Fibroblast of skin of scalp (primary cell): ENCODE data around the gene FKBP1A.
"Not testable (repeated sequence)": the region's sequence is repeated elsewhere in the genome, so short reads cannot be mapped to it uniquely, and the experiment has no call there.

ENCODE experiments used
- DNase-seq: peaks from one replicate; pipeline ENCODE4 v3.0.0-alpha.2; 2013

Gene FKBP1A

GRCh38 chr20:1362484-1362883, 30.4 kb downstream of the FKBP1A start:
- DNase-seq: no peak

GRCh38 chr20:1360094-1360846, 32.6 kb downstream of the FKBP1A start:
- DNase-seq: no peak

- DNase-seq: no peak
Observed at GRCh38 chr20:1357921-1358671, 34.8 kb downstream of the FKBP1A start.

- DNase-seq: no peak
Observed at GRCh38 chr20:1353956-1354355, 38.9 kb downstream of the FKBP1A start.

GRCh38 chr20:1346315-1346969, 46.4 kb downstream of the FKBP1A start:
- DNase-seq: no peak

- DNase-seq: no peak
Observed at GRCh38 chr20:1345756-1346093, 47.1 kb downstream of the FKBP1A start.

- DNase-seq: no peak
Observed at GRCh38 chr20:1345030-1345755, 47.7 kb downstream of the FKBP1A start.

- DNase-seq: not testable (repeated sequence)
Observed at GRCh38 chr20:1343446-1344124, 49.3 kb downstream of the FKBP1A start.

- peak; percentile 33 for DNase-seq
Observed at GRCh38 chr20:1341561-1342265, 51.1 kb downstream of the FKBP1A start.

- DNase-seq: peak; percentile 30
Observed at GRCh38 chr20:1338801-1339200, 54.1 kb downstream of the FKBP1A start.

- DNase-seq: no peak
Observed at GRCh38 chr20:1338096-1338495, 54.8 kb downstream of the FKBP1A start.

- DNase-seq: no peak
Observed at GRCh38 chr20:1337441-1337840, 55.4 kb downstream of the FKBP1A start.

GRCh38 chr20:1336699-1337367, 56.0 kb downstream of the FKBP1A start:
- no peak for DNase-seq

- DNase-seq: no peak
Observed at GRCh38 chr20:1335961-1336698, 56.7 kb downstream of the FKBP1A start.

GRCh38 chr20:1334761-1335160, 58.1 kb downstream of the FKBP1A start:
- DNase-seq: no peak

- no peak for DNase-seq
Observed at GRCh38 chr20:1334370-1334731, 58.5 kb downstream of the FKBP1A start.

- no peak for DNase-seq
Observed at GRCh38 chr20:1333462-1334369, 59.1 kb downstream of the FKBP1A start.

GRCh38 chr20:1332749-1333300, 60.0 kb downstream of the FKBP1A start:
- no peak for DNase-seq
